ENCODE results near the gene MTRFR. TPM values are rescaled to one million over a fixed set of nuclear protein-coding genes. Genes with fewer than 3 reads are reported as not detected.

The MTRFR gene
- total RNA-seq, 2 experiments from 2014 or later, result 29.9 to 30.0 TPM

DNA sequence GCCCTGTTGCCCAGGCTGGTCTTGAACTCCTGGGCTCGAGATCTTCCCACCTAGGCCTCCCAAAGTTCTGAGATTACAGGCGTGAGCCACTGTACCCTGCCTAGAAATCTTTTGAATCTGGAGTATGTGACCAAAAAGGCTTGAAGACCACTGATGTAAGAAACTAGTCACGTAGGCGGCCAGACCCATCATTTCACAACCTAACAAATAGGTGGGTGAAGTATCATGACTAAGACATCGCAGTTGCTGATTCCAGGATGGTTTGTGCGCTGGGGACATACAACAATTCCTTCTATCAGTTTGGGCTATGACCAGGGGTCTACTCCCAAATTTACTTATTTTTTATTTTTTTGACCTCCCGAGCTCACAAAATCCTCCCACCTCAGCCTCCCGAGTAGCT is 50.2 kb downstream of the MTRFR start:
- no peak overlapping the region for H3K4me3 Mint-ChIP-seq
- H3K27me3 Mint-ChIP-seq, result no peaks in the 10 kb centered on the region
- POLR2A ChIA-PET, result interaction anchor here (1.1 kb wide), 1 partner anchor 45 kb away, joined by 4 read pairs; no protein-coding TSS in a partner anchor
- no peak overlapping the region for H3K27ac Mint-ChIP-seq
- peaks cover under 1% of the 10 kb centered on the region for H3K4me1 Mint-ChIP-seq
- DNase-seq, result no peak
- H3K9me3 Mint-ChIP-seq, result no peaks in the 10 kb centered on the region
- H3K36me3 Mint-ChIP-seq (ENCODE audit: low read depth), result no peaks in the 10 kb centered on the region
- CTCF ChIA-PET, result interaction anchor here (1.2 kb wide), 1 partner anchor 102 kb away, joined by 4 read pairs; no protein-coding TSS in a partner anchor

DNA sequence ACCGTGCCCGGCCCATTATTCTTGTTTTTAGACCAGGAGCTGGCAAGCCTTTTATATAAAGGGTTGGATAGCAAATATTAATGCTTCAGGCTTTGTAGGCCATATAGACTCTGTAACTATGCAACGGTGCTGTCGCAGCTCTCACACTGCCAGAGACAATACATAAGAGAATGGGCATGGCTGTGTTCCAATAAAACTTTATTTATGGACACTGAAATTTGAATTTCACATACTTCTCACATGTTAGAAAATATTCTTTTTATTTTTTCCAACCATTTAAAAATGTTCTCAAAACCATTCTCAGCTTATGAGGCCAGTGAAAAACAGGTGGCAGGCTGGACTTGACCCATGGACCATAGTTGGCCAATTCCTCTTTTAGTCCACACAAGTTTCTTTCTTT is 51.4 kb downstream of the MTRFR start:
- ChIA-PET CTCF (no interaction called here), POLR2A (no interaction called here)
- H3K27me3 Mint-ChIP-seq, result no peaks in the 10 kb centered on the region
- H3K9me3 Mint-ChIP-seq, result no peaks in the 10 kb centered on the region
- DNase-seq, result no peak
- H3K36me3 Mint-ChIP-seq (ENCODE audit: low read depth), result peaks cover 7% of the 10 kb centered on the region
- H3K27ac Mint-ChIP-seq, result no peak overlapping the region
- H3K4me3 Mint-ChIP-seq, result no peak overlapping the region
- H3K4me1 Mint-ChIP-seq, result no peaks in the 10 kb centered on the region

DNA sequence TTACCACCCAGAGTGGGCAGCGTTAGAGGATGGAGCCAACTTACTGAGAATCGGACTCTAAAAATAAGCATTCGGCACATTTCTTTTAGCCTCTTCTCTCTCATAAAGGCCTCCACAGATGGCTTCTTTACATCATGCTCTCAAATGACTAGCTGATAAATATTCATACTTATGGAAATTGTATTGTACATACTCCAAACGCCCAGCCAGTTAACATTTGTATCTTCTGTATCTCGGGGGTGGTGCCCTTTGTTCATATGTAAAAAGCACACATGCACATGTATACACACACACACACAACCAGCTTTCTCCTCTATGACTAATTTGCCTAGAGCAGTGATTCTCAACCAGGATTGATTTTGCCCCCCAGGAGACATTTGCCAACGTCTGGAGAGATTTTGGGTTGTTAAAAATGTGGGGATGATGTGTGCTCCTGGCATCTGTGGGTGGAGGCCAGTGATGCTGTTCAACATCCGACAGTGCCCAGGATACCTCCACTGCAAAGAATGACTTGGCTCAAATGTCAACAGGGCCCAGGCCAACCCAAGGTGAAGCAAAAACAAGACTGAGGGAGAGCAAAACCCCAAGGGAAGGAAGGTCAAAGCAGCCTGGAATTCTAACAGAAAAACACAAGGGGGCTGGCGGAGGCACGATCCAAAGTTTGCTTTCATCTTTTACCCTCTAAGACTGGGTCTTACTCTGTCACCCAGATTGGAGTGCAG is 53.6 kb downstream of the MTRFR start:
- Mint-ChIP-seq H3K36me3 (ENCODE audit: low read depth) (peaks cover 16% of the 10 kb centered on the region), H3K4me1 (no peaks in the 10 kb centered on the region)
- CTCF ChIA-PET, result interaction anchor here (0.7 kb wide), 1 partner anchor 20 kb away, joined by 7 read pairs; no protein-coding TSS in a partner anchor

GRCh38 chr12:123288751-123289346 is 55.6 kb downstream of the MTRFR start:
- no peak for DNase-seq
- Mint-ChIP-seq H3K36me3 (ENCODE audit: low read depth) (peaks cover 18% of the 10 kb centered on the region), H3K4me3 (no peak overlapping the region), H3K27me3 (no peaks in the 10 kb centered on the region), H3K4me1 (no peaks in the 10 kb centered on the region), H3K27ac (no peak overlapping the region), H3K9me3 (no peaks in the 10 kb centered on the region)
- CTCF ChIA-PET, result no interaction called here
- POLR2A ChIA-PET, result no interaction called here

More for the DNA sequence above, 53.6 kb downstream of the MTRFR start:
- Mint-ChIP-seq H3K9me3 (no peaks in the 10 kb centered on the region), H3K4me3 (no peak overlapping the region), H3K27me3 (no peaks in the 10 kb centered on the region), H3K27ac (no peak overlapping the region)
- DNase-seq, result no peak
- POLR2A ChIA-PET, result no interaction called here

DNA sequence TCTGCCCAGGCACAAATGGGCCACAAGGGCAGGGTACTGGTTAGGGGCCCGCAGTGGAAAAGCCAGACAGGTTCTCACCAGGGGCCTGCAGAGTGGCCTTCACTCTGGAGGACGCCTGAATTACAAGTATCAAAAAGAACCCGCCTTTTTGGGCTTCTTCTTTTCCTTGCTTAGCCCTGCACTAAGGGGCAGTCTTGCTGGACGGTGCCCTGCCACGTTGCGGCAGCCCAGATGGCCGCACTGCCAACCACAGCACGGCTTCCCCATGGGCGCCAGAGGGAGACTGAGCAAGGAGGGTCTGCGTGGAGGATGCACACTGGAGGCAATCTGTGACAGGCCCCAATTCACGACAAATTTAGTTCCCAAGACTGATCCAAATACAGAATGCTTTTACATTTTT is 56.7 kb downstream of the MTRFR start:
- no peak overlapping the region for H3K4me3 Mint-ChIP-seq
- peaks cover 25% of the 10 kb centered on the region for H3K36me3 Mint-ChIP-seq (ENCODE audit: low read depth)
- DNase-seq, result no peak
- CTCF ChIA-PET, result no interaction called here
- POLR2A ChIA-PET, result no interaction called here
- no peaks in the 10 kb centered on the region for H3K4me1 Mint-ChIP-seq
- H3K27me3 Mint-ChIP-seq, result no peaks in the 10 kb centered on the region
- no peaks in the 10 kb centered on the region for H3K9me3 Mint-ChIP-seq
- H3K27ac Mint-ChIP-seq, result no peak overlapping the region

GRCh38 chr12:123293178-123293760 is 60.0 kb downstream of the MTRFR start:
- H3K9me3 Mint-ChIP-seq, result no peaks in the 10 kb centered on the region
- no peak for DNase-seq
- no peaks in the 10 kb centered on the region for H3K27me3 Mint-ChIP-seq
- no peak overlapping the region for H3K27ac Mint-ChIP-seq
- H3K4me1 Mint-ChIP-seq, result no peaks in the 10 kb centered on the region
- CTCF ChIA-PET, result interaction anchor here (0.6 kb wide), 1 partner anchor 287 kb away, joined by 3 read pairs; no protein-coding TSS in a partner anchor
- POLR2A ChIA-PET, result interaction anchor here (1.0 kb wide), 1 partner anchor 19 kb away, joined by 3 read pairs; no protein-coding TSS in a partner anchor
- H3K36me3 Mint-ChIP-seq (ENCODE audit: low read depth), result peaks cover 39% of the 10 kb centered on the region
- no peak overlapping the region for H3K4me3 Mint-ChIP-seq

GRCh38 chr12:123305136-123305535 is 71.9 kb downstream of the MTRFR start:
- no peak for DNase-seq
- no peaks in the 10 kb centered on the region for H3K9me3 Mint-ChIP-seq
- no peaks in the 10 kb centered on the region for H3K4me1 Mint-ChIP-seq
- no peaks in the 10 kb centered on the region for H3K27me3 Mint-ChIP-seq
- CTCF ChIA-PET, result interaction anchor here (1.2 kb wide), 2 partner anchors 33 to 60 kb away, joined by 3 read pairs; no protein-coding TSS in a partner anchor
- POLR2A ChIA-PET, result interaction anchor here (0.8 kb wide), 1 partner anchor 22 kb away, joined by 4 read pairs; no protein-coding TSS in a partner anchor
- no peak overlapping the region for H3K27ac Mint-ChIP-seq
- H3K4me3 Mint-ChIP-seq, result no peak overlapping the region
- H3K36me3 Mint-ChIP-seq (ENCODE audit: low read depth), result peaks cover 62% of the 10 kb centered on the region

- H3K36me3 Mint-ChIP-seq (ENCODE audit: low read depth), result peaks cover 66% of the 10 kb centered on the region
- H3K27ac Mint-ChIP-seq, result no peak overlapping the region
- H3K4me1 Mint-ChIP-seq, result no peaks in the 10 kb centered on the region
- H3K9me3 Mint-ChIP-seq, result no peaks in the 10 kb centered on the region
- CTCF ChIA-PET, result no interaction called here
- no peak for DNase-seq
- H3K4me3 Mint-ChIP-seq, result no peak overlapping the region
- POLR2A ChIA-PET, result no interaction called here
- H3K27me3 Mint-ChIP-seq, result no peaks in the 10 kb centered on the region
Measured at GRCh38 chr12:123306200-123306599, 73.0 kb downstream of the MTRFR start.

Other genes with a start within 250 kb of the MTRFR start
- gene PITPNM2, start 82.3 kb upstream of the MTRFR start, total RNA-seq, result 1 to 10 TPM; 8.1 to 9.3 TPM
- 100 to 1,000 TPM; 113 to 116 TPM for gene MPHOSPH9, start 295 bp upstream of the MTRFR start, total RNA-seq
- gene CDK2AP1, start 38.4 kb downstream of the MTRFR start, total RNA-seq, result 10 to 100 TPM; 20.5 to 21.6 TPM
- gene SBNO1, start 131.4 kb downstream of the MTRFR start, total RNA-seq, result 10 to 100 TPM; 40.1 to 40.2 TPM
- 10 to 100 TPM; 78.9 to 82.0 TPM for gene KMT5A, start 150.7 kb downstream of the MTRFR start, total RNA-seq
- 1 to 10 TPM; 8.9 to 9.0 TPM for gene RILPL2, start 203.2 kb downstream of the MTRFR start, total RNA-seq
- 10 to 100 TPM; 29.7 to 35.0 TPM for gene SNRNP35, start 224.7 kb downstream of the MTRFR start, total RNA-seq

All from activated CD4-positive, alpha-beta memory T cell treated with anti-CD3 and anti-CD28 coated beads, Interleukin-2, amount 10 ng/mL, durations not matched to agents 7 days and 5 days (primary cell).